Pancreas (tissue), 10 donors: Measurements from ENCODE around the gene ABI3. TPM values are rescaled to one million over a fixed set of nuclear protein-coding genes. Genes with fewer than 3 reads are reported as not detected.

Source experiments
- ATAC-seq, 4 donors: fragments of 200-7000 bp; cut with Tn5 transposase; one replicate each; pipeline versions ENCODE4 v1.8.0 to v1.9.1; 2020; ENCODE audit warnings: mild to moderate bottlenecking in 4 of 4, moderate library complexity in 4 of 4
- DNase-seq, 6 donors: peaks; one replicate each; pipeline ENCODE4 v3.0.0-alpha.2; 2020
- FAIRE-seq: peaks from 2 replicates; lab custom pipeline; 2012; peaks lifted over from hg19 to GRCh38; lab: Jason Lieb, UNC
- H3K27ac ChIP-seq, 4 donors: fragments of 200-600 bp; sonication (generic); 1 replicate in 3 of 4; 2 replicates in 1 of 4; pipeline versions ENCODE4 v1.5.0 to v1.8.0; 2020
- H3K27me3 ChIP-seq, 4 donors: fragments of 200-600 bp; one replicate each; pipeline ENCODE4 v1.8.0; 2021
- H3K36me3 ChIP-seq, 3 donors: fragments of 200-600 bp; sonication (generic) in 1 of 3; one replicate each; pipeline versions ENCODE4 v1.5.0 to v1.8.0; 2020 to 2021
- H3K4me1 ChIP-seq, 3 donors: fragments of 200-600 bp; one replicate each; pipeline ENCODE4 v1.8.0; 2021
- H3K4me3 ChIP-seq, 4 donors: fragments of 200-600 bp; sonication (generic) in 2 of 4; one replicate each; pipeline versions ENCODE4 v1.5.0 to v1.8.0; 2020 to 2021
- H3K9me3 ChIP-seq, 4 donors: fragments of 200-600 bp; one replicate each; pipeline ENCODE4 v1.8.0; 2021
- WGBS, 2 donors: extraction: QIAGEN DNeasy Blood & Tissue Kit; methylation state at CpG; one replicate each; pipeline ENCODE4 v1.1.7; 2013; 5-methylcytosine and 5-hydroxymethylcytosine counted together
- intact Hi-C, 3 donors: fragments of 100-400 bp; cut with DNase I; formaldehyde crosslinking; loops; one replicate each; pipeline versions ENCODE4 v1.11.1 to v1.14.2; 2022
- polyA plus RNA-seq, 2 donors: library from polyadenylated mRNA; stranded (reverse); fragments of 200-250 nt; gene quantifications; one replicate each; pipeline ENCODE4 v1.2.3, GENCODE V29; 2013
- total RNA-seq, 6 donors: library from RNA; stranded (reverse); fragmentation: NEBNext Ultra II Directional in 4 of 6; extraction: Animal tissue kit (Norgen Biotek cat#: 25700) in 4 of 6; gene quantifications; one replicate each; pipeline versions ENCODE4 v1.2.1 to v1.2.4, GENCODE V29; 2021 to 2023
- TF ChIP-seq, protein P1 (sequence below), 4 donors: fragments of 200-600 bp; sonication (generic) in 3 of 4; IDR thresholded peaks; one replicate each; pipeline versions ENCODE4 v1.5.0 to v1.8.0; 2021; ENCODE audit warnings: antibody characterized with exemption in 4 of 4
- donor health status: healthy with polysubstance abuse.
- donor health status: DM: no; HTN: no; CAD: no; lungs with moderate emphysema.
- donor health status: DM: no; HTN: no; CAD: no.
- donor health status: control.
- donor health status: control.
- donor health status: Bipolar disorder and iron deficiency.
- donor health status: DM: yes; HTN: yes; CAD: no.
- donor health status: DM: no; HTN: no; CAD: no.
- donor health status: DM: no; HTN: no; CAD: no.
- donor health status: DM: yes; HTN: yes; CAD: no.

Gene ABI3
- total and polyA plus RNA-seq, 8 donors, result 1.1 to 7.1 (median 3.1) TPM

DNA sequence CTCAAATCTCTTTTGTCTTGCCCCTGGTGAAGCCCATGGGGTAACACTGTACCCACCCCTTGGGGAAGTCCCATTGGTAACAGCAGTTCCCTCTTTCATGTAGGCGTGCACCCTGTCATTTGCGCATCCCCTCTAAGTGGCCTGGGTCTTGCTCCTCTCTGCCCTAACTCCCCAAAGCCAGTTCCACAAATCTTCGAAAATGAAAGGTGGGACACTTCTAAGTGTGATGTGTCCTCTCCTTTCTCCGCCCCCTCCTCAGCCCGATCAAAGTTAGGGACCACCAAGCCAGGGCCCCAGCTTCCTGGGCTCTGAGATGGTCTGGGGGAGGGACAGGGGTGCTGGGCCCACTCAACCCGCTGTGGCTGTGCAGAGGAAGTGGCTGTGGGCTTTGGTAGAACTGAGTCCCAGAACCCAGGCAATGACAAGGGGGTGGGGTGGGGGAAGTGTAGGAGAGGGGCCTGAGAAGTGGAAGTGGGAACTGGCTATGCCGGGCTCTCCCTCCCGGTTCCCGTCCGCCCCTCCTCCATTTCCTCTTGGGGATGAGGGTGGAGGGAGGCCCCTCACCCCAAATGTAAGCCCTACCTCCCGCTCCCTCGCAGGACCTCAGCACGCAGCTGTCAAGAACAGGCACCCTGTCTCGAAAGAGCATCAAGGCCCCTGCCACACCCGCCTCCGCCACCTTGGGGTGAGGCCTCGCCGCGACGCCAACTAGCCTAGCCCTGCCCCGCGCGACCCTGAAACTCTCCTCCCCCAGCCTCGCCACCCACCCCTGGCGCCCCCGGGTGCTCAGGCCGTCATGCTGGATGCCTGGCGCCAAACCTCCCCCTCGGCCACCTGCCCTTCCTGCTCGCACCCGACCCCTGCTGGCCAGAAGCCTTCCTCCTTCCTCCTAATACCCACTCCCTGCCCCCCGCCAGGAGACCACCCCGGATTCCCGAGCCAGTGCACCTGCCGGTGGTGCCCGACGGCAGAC is 8.7 kb downstream of the ABI3 start:
- DNase-seq (peak in 3 of 6 donors; percentile 51 to 64 (median 56)), FAIRE-seq (no peak), ATAC-seq (peak in 2 of 4 donors; percentile 43 to 46)
- H3K4me1 ChIP-seq, result peaks cover 0 to 7% (median 6%) of the 10 kb centered on the region in 3 donors
- H3K9me3 ChIP-seq, result no peaks in the 10 kb centered on the region
- intact Hi-C loops, result no loop called here
- H3K27ac ChIP-seq, result no peak overlapping the region
- peaks cover 0 to 12% (median 0%) of the 10 kb centered on the region in 4 donors for H3K27me3 ChIP-seq
- TF ChIP-seq, protein P1, sequence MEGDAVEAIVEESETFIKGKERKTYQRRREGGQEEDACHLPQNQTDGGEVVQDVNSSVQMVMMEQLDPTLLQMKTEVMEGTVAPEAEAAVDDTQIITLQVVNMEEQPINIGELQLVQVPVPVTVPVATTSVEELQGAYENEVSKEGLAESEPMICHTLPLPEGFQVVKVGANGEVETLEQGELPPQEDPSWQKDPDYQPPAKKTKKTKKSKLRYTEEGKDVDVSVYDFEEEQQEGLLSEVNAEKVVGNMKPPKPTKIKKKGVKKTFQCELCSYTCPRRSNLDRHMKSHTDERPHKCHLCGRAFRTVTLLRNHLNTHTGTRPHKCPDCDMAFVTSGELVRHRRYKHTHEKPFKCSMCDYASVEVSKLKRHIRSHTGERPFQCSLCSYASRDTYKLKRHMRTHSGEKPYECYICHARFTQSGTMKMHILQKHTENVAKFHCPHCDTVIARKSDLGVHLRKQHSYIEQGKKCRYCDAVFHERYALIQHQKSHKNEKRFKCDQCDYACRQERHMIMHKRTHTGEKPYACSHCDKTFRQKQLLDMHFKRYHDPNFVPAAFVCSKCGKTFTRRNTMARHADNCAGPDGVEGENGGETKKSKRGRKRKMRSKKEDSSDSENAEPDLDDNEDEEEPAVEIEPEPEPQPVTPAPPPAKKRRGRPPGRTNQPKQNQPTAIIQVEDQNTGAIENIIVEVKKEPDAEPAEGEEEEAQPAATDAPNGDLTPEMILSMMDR (IDR thresholded peaks at IDR 0.05), result no peak
- H3K4me3 ChIP-seq, result no peak overlapping the region
- H3K36me3 ChIP-seq, result no peaks in the 10 kb centered on the region
- 28 to 30% methylated on average over 27 to 37 of the region's 37 CpGs for WGBS, 2 donors

DNA sequence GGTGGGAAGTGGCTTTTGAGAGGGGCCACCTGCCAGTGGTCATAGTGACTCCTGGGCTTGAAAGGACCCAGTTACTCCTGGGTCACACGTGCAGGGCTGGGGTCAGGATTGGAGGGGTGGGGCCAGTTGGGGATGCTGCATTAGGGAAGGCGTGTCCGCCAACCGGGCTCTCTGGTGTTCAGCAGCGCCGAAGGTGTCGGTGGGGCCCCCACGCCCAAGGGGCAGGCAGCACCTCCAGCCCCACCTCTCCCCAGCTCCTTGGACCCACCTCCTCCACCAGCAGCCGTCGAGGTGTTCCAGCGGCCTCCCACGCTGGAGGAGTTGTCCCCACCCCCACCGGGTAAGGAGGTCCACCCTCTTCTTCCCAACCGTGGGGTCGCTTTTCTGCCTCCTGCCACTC is 9.5 kb downstream of the ABI3 start:
- no peak overlapping the region for H3K4me3 ChIP-seq
- H3K36me3 ChIP-seq, result no peaks in the 10 kb centered on the region
- H3K27me3 ChIP-seq, result peaks cover 0 to 12% (median under 1%) of the 10 kb centered on the region in 4 donors
- ATAC-seq (no peak), DNase-seq (peak in 1 of 6 donors; percentile 64), FAIRE-seq (no peak)
- no peaks in the 10 kb centered on the region for H3K9me3 ChIP-seq
- TF ChIP-seq, protein P1 (IDR thresholded peaks at IDR 0.05), result no peak
- intact Hi-C loops, result no loop called here
- no peak overlapping the region for H3K27ac ChIP-seq
- WGBS, 2 donors, result 55 to 69% methylated on average over 13 to 14 of the region's 15 CpGs
- peaks cover 0 to 8% (median 4%) of the 10 kb centered on the region in 3 donors for H3K4me1 ChIP-seq

DNA sequence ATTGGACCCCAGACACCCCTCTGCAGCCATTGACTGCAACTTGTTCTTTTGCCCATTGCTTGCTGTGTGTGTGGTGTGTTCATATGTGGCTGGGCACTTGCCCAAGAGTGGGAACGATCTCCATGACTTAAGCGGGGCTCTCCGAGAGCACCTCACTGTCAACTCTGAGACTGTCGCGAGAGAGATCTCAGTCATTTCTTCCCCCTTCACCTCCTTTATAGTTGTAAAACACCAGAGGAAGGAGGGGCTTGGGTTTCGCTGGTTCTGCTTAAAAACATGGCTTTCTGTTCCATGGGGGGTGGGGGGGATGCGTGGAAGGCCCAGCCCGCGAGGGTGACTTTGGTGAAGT is 12.6 kb downstream of the ABI3 start:
- 8 to 13% methylated on average over 9 of the region's 9 CpGs for WGBS, 2 donors
- Histone ChIP-seq H3K9me3 (no peaks in the 10 kb centered on the region), H3K27me3 (peaks cover 0 to 22% (median 1%) of the 10 kb centered on the region in 4 donors), H3K4me3 (no peak overlapping the region), H3K36me3 (no peaks in the 10 kb centered on the region), H3K27ac (no peak overlapping the region), H3K4me1 (peaks cover 0 to 8% (median 4%) of the 10 kb centered on the region in 3 donors)
- TF ChIP-seq, protein P1 (IDR thresholded peaks at IDR 0.05), result no peak
- DNase-seq (no peak), FAIRE-seq (no peak), ATAC-seq (no peak)
- intact Hi-C loops, result no loop called here

GRCh38 chr17:49223517-49224197 is 13.2 kb downstream of the ABI3 start:
- WGBS, 2 donors, result 2 to 5% methylated on average over 29 to 31 of the region's 31 CpGs
- Histone ChIP-seq H3K9me3 (no peaks in the 10 kb centered on the region), H3K4me1 (peaks cover 0 to 8% (median 4%) of the 10 kb centered on the region in 3 donors), H3K27me3 (peaks cover 0 to 20% (median 1%) of the 10 kb centered on the region in 4 donors), H3K27ac (no peak overlapping the region), H3K36me3 (no peaks in the 10 kb centered on the region), H3K4me3 (peak overlapping the region in 1 of 4 donors; percentile 21)
- intact Hi-C loops, result no loop called here
- FAIRE-seq (no peak), DNase-seq (peak in 4 of 6 donors; percentile 45 to 82 (median 60)), ATAC-seq (peak; percentile 38 to 64 (median 57))
- TF ChIP-seq, protein P1 (IDR thresholded peaks at IDR 0.05), result peak; percentile 43 to 60 (median 58)
